PC-3 (cell line): ENCODE measurements around the gene PBRM1. TPM values are rescaled to one million over a fixed set of nuclear protein-coding genes. Genes with fewer than 3 reads are reported as not detected.

Source experiments
- ATAC-seq: fragments of 200-7000 bp; cut with Tn5 transposase; 2 replicates; pipeline ENCODE4 v1.9.1; 2020; ENCODE audit warnings: mild to moderate bottlenecking, moderate library complexity
- BruUV-seq: library from RNA; stranded (reverse); fragments of 400-500 nt; replicated peaks from 2 replicates; lab custom pipeline; 2021; lab: Mats Ljungman, UMichigan
- CTCF ChIA-PET: fragments of 300-600 bp; sonication (Branson Sonifier 250); formaldehyde crosslinking; loops from one replicate; lab custom pipeline; 2022; ENCODE audit warnings: antibody characterized with exemption; lab: Charles Lee
- POLR2A ChIA-PET: fragments of 300-600 bp; sonication (Branson Sonifier 250); formaldehyde crosslinking; loops from one replicate; lab custom pipeline; 2022; ENCODE audit warnings: antibody characterized with exemption; ENCODE audit not compliant: unreplicated experiment; lab: Charles Lee
- DNase-seq: peaks from one replicate; pipeline ENCODE4 v3.0.0-alpha.2; 2015
- H2AFZ ChIP-seq: fragments of 300-600 bp; sonication (generic); 2 replicates; pipeline ENCODE4 v1.6.0; 2016; ENCODE audit warnings: antibody characterized with exemption, low read length
- H3F3A ChIP-seq: fragments of 300-600 bp; sonication (generic); one replicate; pipeline ENCODE4 v1.6.0; 2017; ENCODE audit warnings: antibody characterized with exemption, low read length, control low read depth, mild to moderate bottlenecking; ENCODE audit not compliant: unreplicated experiment
- H3K27ac ChIP-seq: fragments of 300-600 bp; sonication (generic); 2 replicates; pipeline ENCODE4 v1.5.1; 2016; ENCODE audit warnings: mild to moderate bottlenecking, low read length
- H3K27me3 ChIP-seq: fragments of 300-600 bp; sonication (generic); 2 replicates; pipeline ENCODE4 v1.6.1; 2016; ENCODE audit warnings: low read length, mixed read lengths
- H3K36me3 ChIP-seq: fragments of 300-600 bp; sonication (generic); 2 replicates; pipeline ENCODE4 v1.6.1; 2016; ENCODE audit warnings: low read depth, mixed run types, low read length, mixed read lengths
- H3K4me1 ChIP-seq: fragments of 300-600 bp; sonication (generic); 2 replicates; pipeline ENCODE4 v1.5.1; 2016; ENCODE audit warnings: low read length; ENCODE audit not compliant: insufficient read depth
- H3K4me2 ChIP-seq: fragments of 300-600 bp; sonication (generic); 2 replicates; pipeline ENCODE4 v1.6.0; 2016; ENCODE audit warnings: low read length
- H3K4me3 ChIP-seq: fragments of 300-600 bp; sonication (generic); 2 replicates; pipeline ENCODE4 v1.5.1; 2016; ENCODE audit warnings: mild to moderate bottlenecking, low read length, mixed read lengths
- H3K79me2 ChIP-seq: fragments of 300-600 bp; sonication (generic); 2 replicates; pipeline ENCODE4 v1.6.1; 2017; ENCODE audit warnings: low read length, mixed read lengths
- H3K9ac ChIP-seq: fragments of 300-600 bp; sonication (generic); 2 replicates; pipeline ENCODE4 v1.6.0; 2016; ENCODE audit warnings: mild to moderate bottlenecking, low read length
- H3K9me2 ChIP-seq: fragments of 300-600 bp; sonication (generic); replicated peaks from 2 replicates; pipeline ENCODE4 v1.6.1; 2016; ENCODE audit warnings: mixed run types, low read length, mixed read lengths
- H3K9me3 ChIP-seq: fragments of 300-600 bp; sonication (generic); 2 replicates; pipeline ENCODE4 v1.6.1; 2016; ENCODE audit warnings: low read length, mixed read lengths
- H4K20me1 ChIP-seq: fragments of 300-600 bp; sonication (generic); 2 replicates; pipeline ENCODE4 v1.6.1; 2016; ENCODE audit warnings: low read length, mixed read lengths
- CTCF ChIP-seq: fragments of 300-600 bp; sonication (generic); conservative IDR thresholded peaks from 2 replicates; pipeline ENCODE4 v1.5.1; 2017; ENCODE audit warnings: antibody characterized with exemption, low read depth, mild to moderate bottlenecking, low read length
- EZH2 ChIP-seq: fragments of 300-600 bp; sonication (generic); IDR thresholded peaks from one replicate; pipeline ENCODE4 v1.6.1; 2017; ENCODE audit warnings: antibody characterized with exemption, mild to moderate bottlenecking, low read length; ENCODE audit not compliant: unreplicated experiment
- EZH2phosphoT487 ChIP-seq: fragments of 300-600 bp; sonication (generic); IDR thresholded peaks from 2 replicates; pipeline ENCODE4 v1.6.1; 2018; ENCODE audit warnings: mild to moderate bottlenecking, antibody characterized with exemption, low read length, borderline replicate concordance
- intact Hi-C: fragments of 100-400 bp; cut with micrococcal nuclease; formaldehyde crosslinking; loops from 2 replicates; pipeline ENCODE4 v1.9.0; 2023
- total RNA-seq: library from RNA; depleted of rRNA; stranded (reverse); fragments of >200 nt; gene quantifications from 2 replicates; pipeline ENCODE4 v1.2.3, GENCODE V29; 2014

The PBRM1 gene
- total RNA-seq, 1 experiment from 2014 or later: 59.7 TPM

- Histone ChIP-seq H4K20me1 (peaks cover 6% of the 10 kb centered on the region), H3K9me2 (no peaks in the 10 kb centered on the region), H3F3A (no peaks in the 10 kb centered on the region), H3K4me3 (no peak overlapping the region), H3K9ac (peak overlapping the region; percentile 2; the same call in 1 of the 2 replicates), H3K4me1 (peaks cover 28% of the 10 kb centered on the region), H3K79me2 (peaks cover 77% of the 10 kb centered on the region), H3K9me3 (no peaks in the 10 kb centered on the region), H2AFZ (no peak overlapping the region), H3K27ac (peak overlapping the region; percentile 42), H3K36me3 (peaks cover 32% of the 10 kb centered on the region), H3K27me3 (no peaks in the 10 kb centered on the region), H3K4me2 (peak overlapping the region; percentile 29)
- DNase-seq (peak; percentile 91), ATAC-seq (peak; percentile 17; the same call in 1 of the 2 replicates)
- TF ChIP-seq EZH2 (no peak), CTCF (peak; percentile 56)
- intact Hi-C loops: loop anchor here (10.0 kb wide), 1 partner anchor 147 kb away; the partner anchor contains the start of genes NT5DC2 and UQCC5
- no TSS peak for BruUV-seq
- ChIA-PET CTCF (no interaction called here), POLR2A (interaction anchor here (0.5 kb wide), 1 partner anchor 45 kb away, joined by 5 read pairs; no protein-coding TSS in a partner anchor)
These were observed 3.7 kb downstream of the PBRM1 start for GRCh38 chr3:52682016-52682415.

GRCh38 chr3:52681596-52681995, 4.1 kb downstream of the PBRM1 start:
- H2AFZ ChIP-seq: no peak overlapping the region
- H3K9me3 ChIP-seq: no peaks in the 10 kb centered on the region
- ATAC-seq (no peak), DNase-seq (no peak)
- peaks cover 32% of the 10 kb centered on the region for H3K36me3 ChIP-seq
- H3K27me3 ChIP-seq: no peaks in the 10 kb centered on the region
- no peak overlapping the region for H3K4me3 ChIP-seq
- H3K4me1 ChIP-seq: peaks cover 26% of the 10 kb centered on the region
- no peaks in the 10 kb centered on the region for H3F3A ChIP-seq
- H3K4me2 ChIP-seq: peak overlapping the region; percentile 29
- peak overlapping the region; percentile 42 for H3K27ac ChIP-seq
- no peaks in the 10 kb centered on the region for H3K9me2 ChIP-seq
- intact Hi-C loops: loop anchor here (10.0 kb wide), 1 partner anchor 147 kb away; the partner anchor contains the start of genes NT5DC2 and UQCC5
- TF ChIP-seq CTCF (no peak), EZH2 (no peak), EZH2phosphoT487 (no peak)
- peak overlapping the region; percentile 2; the same call in 1 of the 2 replicates for H3K9ac ChIP-seq
- BruUV-seq: no TSS peak
- peaks cover 2% of the 10 kb centered on the region for H4K20me1 ChIP-seq
- H3K79me2 ChIP-seq: peaks cover 73% of the 10 kb centered on the region
- ChIA-PET POLR2A (interaction anchor here (0.5 kb wide), 1 partner anchor 45 kb away, joined by 5 read pairs; no protein-coding TSS in a partner anchor), CTCF (no interaction called here)

GRCh38 chr3:52679811-52680210, 5.9 kb downstream of the PBRM1 start:
- no TSS peak for BruUV-seq
- POLR2A ChIA-PET: no interaction called here
- intact Hi-C loops: loop anchor here (10.0 kb wide), 1 partner anchor 145 kb away; the partner anchor contains the start of genes NT5DC2 and UQCC5
- Histone ChIP-seq H3K9me3 (no peaks in the 10 kb centered on the region), H3F3A (no peaks in the 10 kb centered on the region), H2AFZ (no peak overlapping the region), H3K9ac (no peak overlapping the region), H4K20me1 (no peaks in the 10 kb centered on the region), H3K4me1 (peaks cover 26% of the 10 kb centered on the region), H3K27ac (no peak overlapping the region), H3K36me3 (peaks cover 43% of the 10 kb centered on the region), H3K4me3 (no peak overlapping the region), H3K9me2 (no peaks in the 10 kb centered on the region), H3K4me2 (no peak overlapping the region), H3K27me3 (no peaks in the 10 kb centered on the region), H3K79me2 (peaks cover 66% of the 10 kb centered on the region)
- CTCF ChIA-PET: no interaction called here
- no peak for ATAC-seq
- DNase-seq: no peak
- TF ChIP-seq EZH2phosphoT487: no peak
- TF ChIP-seq CTCF: no peak
- no peak for TF ChIP-seq EZH2
